ENCODE results near the gene PAOX.
"Not testable (repeated sequence)": the region's sequence is repeated elsewhere in the genome, so short reads cannot be mapped to it uniquely, and the experiment has no call there.

Gene PAOX

DNA sequence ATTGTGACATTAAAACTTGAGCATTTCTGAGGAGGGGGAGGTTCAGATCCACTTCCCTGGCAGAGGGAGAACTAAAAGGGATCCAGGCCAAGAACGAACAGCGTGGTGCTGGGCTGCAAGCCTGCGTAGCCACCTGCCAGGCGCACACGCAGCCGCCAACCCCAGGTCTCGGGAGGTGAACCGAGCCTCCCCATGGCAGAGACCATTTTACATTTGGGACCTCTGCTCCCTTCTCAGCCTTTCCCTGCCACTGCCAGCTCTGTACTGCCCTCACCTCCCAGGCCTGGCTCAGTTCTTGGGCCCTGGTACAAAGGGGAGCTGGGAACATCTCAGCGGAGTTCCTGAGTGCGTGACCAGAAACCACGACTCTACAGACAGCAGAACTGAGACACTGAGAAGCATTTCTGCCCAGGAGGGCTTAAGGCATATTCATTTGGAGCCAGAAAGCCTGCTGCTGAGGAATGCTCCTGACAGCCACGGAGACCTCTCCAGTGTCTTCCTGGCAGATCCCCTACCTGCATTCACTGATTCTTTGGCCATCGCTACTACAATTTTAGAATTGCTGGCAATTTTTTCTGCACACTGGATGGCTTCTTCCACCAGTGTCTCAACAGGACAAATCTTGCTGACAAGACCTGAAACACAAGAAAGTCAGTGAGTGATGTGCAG, 13.5 kb upstream of the PAOX start:
- DNase-seq, result no peak

DNA sequence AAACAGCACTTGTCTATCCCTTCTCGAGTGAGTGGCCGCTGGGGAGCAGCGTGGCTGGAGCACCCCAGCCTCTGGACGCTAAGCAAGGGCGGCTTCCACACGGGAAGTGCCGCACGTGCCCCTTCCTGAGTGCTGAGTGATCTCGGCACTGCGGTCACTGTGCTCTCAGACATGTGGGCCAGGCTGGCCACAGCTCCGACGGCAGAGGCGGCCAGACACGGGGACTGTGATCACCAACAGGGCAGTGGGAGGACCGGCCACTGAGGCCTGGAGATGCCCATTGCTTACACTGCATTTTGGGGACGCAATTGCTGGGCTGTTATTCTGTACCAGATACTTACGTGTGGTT, 13.0 kb upstream of the PAOX start:
- no peak for DNase-seq

DNA sequence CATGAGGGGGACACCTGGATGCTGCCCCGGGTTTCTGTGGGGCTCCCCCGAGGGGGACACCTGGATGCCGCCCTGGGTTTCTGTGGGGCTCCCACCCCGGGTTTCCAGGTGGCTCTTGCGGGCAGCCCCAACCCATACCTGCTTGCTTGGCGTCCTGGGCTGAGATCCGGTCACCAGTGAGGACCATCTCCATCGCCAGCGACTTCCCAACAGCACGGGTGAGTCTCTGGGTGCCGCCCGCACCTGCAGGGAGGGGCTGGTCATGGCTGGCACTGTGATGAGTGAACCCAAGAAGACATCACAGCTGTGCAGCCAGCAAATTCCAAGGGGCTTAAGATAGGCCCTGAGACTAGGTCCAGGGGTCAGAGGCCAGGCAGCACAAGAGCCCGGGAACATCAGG, 12.3 kb upstream of the PAOX start:
- DNase-seq, result no peak

DNA sequence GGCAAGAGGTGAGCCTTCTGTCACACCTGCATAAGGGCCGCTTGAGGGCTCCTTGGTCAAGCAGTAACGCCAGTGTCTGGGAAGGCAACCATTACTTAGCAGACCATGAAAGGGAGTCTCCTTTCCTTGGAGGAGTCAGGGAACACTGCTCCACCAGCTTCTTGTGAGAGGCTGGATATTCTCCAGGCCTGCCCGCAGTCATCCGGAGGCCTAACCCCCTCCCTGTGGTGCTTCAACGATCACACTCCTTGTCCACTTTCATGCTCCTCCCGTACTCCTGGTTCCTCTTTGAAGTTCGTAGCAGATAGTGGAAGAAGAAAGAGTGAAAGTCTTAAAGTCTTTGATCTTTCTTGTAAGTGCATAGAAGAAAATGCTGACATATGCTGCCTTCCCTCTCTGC, 11.6 kb upstream of the PAOX start:
- DNase-seq, result not testable (repeated sequence)

DNA sequence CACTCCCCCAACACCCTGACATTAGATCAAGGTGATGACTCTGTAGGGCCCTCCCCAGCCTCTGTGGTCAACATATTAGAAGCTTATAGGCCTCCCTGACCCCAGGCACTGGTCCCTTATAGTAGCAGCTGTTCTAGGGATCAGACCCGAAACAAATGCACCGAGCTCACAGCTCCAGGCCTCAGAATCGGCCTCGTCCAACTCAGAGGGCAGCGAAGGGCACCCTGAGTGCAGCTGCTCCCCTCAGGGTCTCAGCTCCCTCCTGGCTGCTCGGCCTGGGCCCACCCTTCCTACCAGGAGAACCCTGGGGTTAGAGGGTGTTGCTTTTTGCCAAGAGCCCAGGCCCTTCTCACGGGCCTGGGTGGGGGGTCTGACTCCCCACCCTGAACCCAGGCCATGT, 10.9 kb upstream of the PAOX start:
- DNase-seq, result no peak

DNA sequence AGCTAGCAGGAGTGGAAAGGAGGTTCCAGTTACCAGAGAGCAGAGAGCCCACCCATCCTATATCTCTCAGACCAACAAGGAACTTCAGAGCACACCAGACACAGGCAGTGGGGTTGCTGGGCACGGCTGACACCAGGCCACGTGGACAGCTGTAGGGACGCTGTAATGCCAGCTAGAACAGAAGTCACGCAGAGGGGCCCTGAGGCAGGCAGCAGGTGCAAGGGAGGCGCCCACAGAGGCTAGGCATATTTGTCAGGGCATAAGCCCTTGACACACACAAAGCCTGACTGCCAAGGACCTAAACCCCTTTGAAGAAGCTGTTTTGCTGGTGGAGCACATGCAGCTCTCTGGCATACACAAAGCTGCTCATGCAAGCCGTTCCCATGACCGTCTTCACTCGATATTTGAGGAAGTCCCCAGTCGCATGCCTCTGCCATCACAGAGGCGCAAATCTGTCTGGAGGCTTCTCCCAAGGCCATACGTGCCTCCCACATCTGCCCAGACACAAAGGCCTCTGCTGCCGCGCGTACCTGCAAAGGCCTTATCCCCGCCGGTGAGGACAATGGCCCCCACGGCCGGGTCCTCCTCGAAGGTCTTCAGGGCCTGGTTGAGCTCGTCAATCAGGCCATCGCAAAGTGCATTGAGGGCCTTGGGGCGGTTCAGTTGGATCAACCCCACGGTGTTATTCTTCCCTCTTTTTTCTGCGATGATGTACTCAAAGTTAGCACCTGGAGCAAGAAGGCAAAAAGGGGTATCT, 8.9 kb upstream of the PAOX start:
- no peak for DNase-seq

DNA sequence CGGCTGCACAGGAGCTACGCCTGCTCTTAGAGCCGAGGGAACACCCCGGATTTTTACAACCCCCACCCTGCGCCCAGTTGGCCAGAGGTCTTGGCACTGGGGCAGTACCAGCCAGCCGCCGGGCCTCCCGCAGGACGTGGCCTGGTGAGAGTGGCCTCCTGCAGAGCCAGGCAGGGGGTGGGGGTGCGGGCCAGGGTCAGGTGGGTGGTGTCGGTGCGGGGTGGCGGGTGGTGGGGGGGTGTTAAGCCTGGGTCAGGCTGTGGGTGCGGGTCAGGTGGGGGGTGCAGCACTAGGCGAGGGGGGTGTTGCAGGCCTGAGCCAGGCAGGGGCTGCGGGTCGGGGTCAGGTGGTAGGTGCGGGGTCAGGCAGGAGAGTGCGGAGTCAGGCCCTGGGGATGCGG, 6.6 kb upstream of the PAOX start:
- no peak for DNase-seq

DNA sequence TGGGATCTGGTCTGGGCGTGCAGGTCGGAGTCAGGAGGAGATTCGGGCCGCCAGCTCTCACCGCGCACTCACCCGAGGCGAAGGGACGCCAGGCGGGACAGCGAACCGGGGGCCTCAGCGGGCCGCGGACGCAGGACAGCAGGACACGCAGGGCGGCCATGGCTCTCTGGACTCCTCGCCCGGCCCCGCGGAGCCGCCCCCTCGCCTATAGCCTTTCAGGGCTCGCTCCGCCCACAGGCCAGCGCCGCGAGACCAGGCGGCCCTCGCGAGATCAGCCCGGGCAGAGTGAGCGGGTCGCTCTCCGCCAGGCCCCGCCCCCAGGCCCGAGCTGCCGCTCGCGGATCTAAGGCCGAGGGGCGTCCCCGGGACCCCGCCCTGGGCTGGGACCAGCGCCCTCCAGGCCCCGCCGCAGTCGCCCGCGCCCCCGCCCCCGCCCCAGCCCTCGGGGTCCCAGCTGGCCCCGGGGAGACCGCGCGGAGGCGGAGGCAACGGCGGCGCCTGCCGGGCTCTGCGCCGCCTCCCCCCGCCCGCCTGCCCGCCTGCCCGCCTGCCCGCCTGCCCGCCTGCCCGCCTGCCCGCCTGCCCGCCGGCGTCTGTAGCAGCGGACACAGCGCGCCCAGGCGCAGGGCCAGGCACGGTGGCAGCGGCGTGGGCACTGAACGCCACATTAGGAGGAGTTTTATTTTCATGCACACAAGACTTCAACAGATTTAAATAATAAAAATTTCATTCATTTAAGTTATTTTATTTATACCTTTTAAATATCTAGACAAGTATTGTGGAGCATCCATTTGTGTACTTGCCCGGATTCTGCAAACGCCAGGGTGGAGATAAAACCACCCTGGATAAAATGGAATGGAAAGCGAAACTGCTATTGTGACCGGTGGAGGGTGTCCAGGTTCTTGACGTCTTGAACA, 5.6 kb upstream of the PAOX start, which contains the start of gene ECHS1:
ECHS1 (minus strand) TSS at position 181 of the 917 bp plus-strand sequence; CDS start at position 160, 21 bp downstream.
- DNase-seq, result peak; percentile 98

DNA sequence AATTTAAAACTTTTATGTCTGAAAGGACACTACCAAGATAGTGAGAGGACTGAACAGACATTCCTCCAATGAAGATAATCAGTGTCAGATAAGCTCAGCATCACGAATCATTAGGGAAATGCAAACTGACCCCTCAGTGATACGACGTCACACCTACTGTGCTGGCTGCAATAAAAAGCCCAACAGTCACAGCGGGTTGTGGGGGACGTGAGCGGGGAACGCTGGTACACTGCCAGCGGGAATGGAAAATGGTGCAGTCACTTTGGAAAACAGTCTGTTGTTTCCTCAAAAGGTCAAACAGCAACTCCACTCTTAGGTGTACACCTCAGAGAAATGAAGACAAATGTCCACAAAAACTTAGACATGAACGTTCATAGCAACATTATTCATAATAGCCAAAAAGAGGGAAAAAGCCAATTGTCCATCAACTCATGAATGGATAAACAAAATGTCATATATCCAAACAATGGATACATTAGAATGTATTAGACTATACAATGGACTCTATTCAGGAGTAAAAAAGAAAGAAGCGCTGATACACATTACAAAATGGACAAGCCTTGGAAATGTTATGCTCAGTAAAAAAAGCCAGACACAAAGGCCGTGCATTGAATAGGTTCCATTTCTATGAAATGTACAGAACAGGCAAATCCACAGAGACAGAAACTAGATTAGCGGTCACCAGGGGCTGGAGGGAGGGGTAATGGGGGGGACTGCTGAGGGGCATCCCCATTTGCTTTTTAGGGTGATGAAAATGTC, 3.5 kb upstream of the PAOX start:
- no peak for DNase-seq

DNA sequence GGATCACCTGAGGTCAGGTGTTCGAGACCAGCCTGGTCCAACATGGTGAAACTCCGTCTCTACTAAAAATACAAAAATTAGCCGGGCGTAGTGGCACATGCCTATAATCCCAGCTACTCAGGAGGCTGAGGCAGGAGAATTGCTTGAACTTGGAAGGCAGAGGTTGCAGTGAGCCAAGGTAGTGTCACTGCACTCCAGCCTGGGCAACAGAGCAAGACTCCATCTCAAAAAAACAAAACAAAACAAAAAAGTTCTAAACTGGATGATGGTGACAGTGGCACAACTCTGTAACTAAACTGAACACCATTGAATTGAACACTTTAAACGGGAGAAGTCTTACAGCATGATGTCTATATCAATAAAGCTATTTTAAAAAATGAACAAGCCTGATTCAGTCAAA, 2.9 kb upstream of the PAOX start:
- DNase-seq, result not testable (repeated sequence)

DNA sequence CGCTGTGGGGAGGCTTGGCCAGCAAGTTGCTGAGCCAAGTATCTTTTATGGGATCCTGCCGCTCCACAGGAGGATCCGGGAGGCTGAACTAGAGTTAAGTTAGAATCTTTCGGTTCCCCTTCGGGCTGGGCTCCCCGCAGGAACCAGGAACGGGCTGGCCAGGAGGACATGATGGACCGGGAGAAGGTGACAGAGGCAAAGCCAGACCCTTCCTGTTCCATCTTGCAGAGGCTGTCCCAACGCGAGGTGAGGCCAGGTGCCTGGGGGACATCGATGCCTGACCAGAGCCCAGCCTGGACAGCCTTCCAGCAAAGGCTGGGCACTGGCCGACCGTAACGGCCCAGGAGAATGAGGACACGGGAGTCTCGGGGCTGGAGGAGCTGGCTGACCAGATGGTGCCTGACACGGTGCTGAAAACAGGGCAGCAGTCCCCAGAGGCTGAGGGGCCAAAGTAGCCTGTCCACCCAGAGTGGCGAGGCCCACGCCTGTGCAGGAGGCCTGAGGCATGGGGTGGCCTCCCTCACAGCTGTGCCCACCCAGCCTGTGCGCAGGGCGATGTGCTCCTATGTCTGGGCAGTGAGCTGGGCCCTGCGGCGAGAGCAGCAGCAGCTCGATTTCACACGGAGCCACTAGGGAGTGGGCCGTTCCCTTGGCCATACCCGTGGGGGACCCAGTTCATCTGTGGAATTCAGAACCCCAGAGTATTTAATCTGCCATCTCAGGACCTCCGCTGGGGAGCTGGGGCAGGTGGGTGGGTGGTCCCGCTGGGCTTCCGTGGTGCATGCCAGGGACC, 1.8 kb upstream of the PAOX start:
- DNase-seq, result no peak

DNA sequence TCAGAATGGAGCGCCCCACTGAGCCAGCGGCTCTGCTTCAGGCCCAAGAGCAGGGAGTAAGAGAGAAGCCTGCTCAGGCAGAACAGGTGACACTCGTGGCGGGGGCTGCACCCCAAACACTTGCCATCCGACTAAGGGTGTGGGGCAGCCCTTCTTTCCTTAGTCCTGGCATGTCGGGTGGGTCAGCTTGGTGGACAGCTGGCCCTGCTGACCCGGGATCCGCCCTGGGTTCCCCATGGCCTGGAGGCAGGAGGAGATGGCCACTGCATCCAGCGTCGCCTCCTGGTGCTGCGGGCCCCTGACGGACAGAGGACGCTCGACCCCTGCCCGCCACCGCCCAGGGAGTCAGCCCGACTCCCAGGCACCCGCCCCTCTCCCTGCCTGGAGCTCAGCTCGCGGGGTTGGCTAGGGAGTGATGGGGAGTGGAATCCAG, 1.2 kb upstream of the PAOX start:
- no peak for DNase-seq

DNA sequence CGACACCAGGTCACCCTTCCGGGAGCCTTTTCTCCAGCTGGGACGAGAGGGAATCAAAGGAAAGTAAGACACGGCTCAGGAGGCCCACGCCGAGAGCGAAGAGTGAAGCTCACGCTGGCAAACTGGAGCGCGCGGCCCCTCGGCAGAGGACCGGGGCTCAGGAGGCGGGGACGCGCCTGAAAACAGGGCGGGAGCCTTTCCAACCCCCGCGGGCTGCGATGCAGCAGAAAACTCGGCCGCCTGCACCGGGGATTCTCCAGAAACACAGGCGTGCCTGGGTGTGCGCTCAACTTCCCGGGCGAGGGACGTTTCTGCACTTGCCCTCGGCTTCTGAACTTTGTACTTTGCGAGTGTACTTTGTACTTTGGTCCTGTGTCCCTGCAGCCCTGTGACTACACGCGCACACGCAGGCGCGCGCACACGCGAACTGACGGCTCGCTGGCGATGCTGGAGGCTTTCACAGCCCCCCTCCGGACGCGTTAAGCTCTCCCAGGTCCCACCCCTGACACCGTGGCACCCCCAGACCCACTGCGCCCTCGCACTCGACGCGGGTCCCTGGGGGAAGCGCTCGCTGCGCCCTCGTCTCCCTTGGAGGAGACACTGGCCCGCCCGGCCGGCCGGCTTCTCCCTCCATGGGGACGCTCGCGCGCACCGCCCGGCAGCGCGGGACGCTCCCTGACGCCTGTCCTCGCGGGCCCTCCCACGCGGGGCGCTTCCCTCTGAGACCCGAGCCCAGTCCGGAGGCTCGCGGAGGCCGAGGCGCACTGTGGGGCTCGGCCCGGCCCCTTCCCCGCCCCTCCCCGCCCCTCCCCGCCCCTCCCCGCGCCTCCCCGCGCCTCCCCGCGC, 588 bp upstream of the PAOX start:
- peak; percentile 72 to 79 for DNase-seq

DNA sequence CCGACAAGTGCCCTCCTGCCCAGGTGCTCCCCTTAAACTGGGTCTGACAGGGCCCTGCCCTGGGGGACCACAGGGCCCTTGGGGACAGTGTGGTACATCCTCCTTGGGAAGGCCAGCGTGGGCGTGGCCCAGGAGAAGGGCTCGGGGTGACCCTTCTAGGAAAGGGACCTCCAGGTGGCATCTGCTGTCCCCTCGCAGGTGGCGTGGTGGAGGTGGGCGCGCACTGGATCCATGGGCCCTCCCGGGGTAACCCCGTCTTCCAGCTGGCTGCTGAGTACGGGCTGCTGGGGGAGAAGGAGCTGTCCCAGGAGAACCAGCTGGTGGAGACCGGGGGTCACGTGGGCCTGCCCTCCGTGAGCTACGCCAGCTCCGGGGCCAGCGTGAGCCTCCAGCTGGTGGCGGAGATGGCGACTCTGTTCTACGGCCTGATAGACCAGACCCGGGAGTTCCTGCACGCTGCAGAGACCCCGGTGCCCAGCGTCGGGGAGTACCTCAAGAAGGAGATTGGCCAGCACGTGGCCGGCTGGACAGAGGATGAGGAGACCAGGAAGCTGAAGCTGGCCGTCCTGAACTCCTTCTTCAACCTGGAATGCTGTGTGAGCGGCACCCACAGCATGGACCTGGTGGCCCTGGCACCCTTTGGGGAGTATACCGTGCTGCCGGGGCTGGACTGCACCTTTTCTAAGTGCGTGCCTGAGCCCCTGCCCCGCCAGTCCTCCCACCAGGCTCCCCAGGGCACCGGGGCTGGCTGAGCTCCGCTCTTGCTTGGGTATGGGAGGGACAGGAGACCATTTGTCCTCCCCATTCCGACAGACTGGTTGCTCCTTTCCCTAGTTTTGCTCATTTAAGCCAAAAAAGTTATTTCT, 972 bp downstream of the PAOX start:
- no peak for DNase-seq

DNA sequence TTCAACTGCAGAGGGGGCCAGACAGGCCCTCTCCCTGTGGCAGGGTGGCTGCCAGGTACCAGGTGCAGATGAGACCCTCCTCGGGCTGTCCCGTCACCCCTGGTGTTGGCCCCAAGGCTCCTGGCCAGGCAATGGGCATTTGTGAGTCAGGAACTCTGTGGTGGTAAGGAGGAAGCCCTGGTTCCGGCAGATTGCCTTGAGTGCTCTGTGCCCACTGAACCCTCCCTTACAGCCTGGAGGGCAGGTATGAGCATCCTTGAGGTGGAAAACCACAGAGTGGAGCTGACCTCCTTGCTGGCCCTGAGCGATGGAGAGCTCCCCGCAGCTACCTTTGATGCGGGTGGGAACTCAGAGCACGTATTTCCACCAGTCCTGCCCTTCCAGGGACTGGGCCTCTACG, 2.0 kb downstream of the PAOX start:
- DNase-seq, result no peak

DNA sequence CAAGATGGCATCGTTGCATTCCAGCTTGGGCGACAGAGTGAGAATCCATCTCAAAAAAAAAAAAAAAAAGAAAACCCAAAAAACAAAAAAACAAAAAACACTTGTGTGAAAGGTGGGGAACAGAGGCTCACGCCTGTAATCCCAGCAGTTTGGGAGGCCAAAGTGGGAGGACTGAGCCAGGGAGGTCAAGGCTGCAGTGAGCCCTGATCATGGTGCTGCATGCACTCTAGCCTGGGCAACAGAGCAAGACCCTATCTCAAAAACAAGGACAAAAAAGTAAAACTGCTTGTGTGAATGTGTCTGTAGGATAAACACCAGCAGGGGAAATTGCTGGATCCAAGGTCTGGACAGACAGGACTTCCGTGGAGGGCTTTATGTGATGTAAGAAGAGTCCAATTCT, 4.5 kb downstream of the PAOX start:
- DNase-seq, result no peak

DNA sequence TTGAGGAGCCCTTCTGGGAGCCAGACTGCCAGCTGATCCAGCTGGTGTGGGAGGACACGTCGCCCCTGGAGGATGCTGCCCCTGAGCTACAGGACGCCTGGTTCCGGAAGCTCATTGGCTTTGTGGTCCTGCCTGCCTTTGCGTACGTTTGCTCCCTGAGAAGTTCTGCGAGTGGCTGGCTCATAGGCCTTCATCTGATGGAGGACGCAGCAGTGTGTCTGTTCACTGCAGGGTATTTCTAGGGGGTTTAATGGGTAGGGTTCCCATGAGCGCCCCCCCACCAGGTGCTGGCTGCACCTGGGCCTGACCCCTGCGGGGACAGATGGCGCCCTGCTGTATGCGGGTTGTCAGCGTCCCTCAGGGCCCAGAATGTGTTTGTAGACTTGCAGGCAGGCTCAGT, 5.0 kb downstream of the PAOX start:
- no peak for DNase-seq

DNA sequence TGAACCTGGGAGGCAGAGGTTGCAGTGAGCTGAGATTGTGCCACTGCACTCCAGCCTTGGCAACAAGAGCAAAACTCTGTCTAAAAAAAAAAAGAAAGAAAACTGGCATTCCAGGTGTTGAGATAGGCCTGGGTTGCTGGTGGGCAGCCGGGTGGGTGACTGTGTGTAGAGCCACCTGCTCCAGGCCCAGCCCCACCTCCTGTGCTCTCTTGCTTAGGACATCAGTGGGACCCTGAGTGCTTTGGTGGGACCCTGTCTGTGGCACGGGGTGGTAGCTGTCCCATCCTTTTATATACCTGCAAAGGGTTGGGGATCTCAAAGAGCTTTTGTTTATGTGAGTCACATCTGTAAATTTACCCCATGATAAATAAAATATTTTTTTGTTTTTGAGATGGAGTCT, 6.2 kb downstream of the PAOX start:
- no peak for DNase-seq

DNA sequence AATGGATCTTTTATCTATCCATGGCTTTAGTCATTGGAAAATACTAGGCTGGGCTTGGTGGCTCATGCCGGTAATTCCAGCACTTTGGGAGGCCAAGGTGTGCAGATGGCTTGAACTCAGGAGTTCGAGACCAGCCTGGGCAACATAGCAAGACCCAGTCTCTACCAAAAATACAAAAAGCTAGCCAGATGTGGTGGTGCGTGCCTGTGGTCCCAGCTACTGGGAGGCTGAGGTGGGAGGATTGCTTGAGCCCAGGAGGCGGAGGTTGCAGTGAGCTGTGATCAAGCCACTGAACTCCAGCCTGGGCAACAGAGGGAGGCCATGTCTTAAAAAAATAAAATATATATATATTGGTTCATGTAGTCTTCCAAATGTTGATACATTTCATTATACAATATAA, 7.9 kb downstream of the PAOX start:
- not testable (repeated sequence) for DNase-seq
